HL-60 (cell line): ENCODE data around the gene IMMP2L.

Experiments
- GABPA ChIP-seq: IDR thresholded peaks from 2 replicates; pipeline ENCODE4 v1.6.1; 2012; ENCODE audit warnings: low read depth
- POLR2AphosphoS5 ChIP-seq: IDR thresholded peaks from 2 replicates; pipeline ENCODE4 v1.6.1; 2012; ENCODE audit warnings: low read depth
- REST ChIP-seq: IDR thresholded peaks from 2 replicates; pipeline ENCODE4 v1.6.1; 2012; ENCODE audit warnings: low read depth; ENCODE audit not compliant: insufficient replicate concordance
- SPI1 ChIP-seq: IDR thresholded peaks from 2 replicates; pipeline ENCODE4 v1.6.1; 2012; ENCODE audit warnings: low read depth, mild to moderate bottlenecking, borderline replicate concordance
- TF ChIP-seq, protein P1 (sequence below): IDR thresholded peaks from one replicate; pipeline ENCODE4 v1.5.1; 2011; ENCODE audit warnings: low read length, control low read depth, inconsistent platforms; ENCODE audit not compliant: insufficient read depth

- TF ChIP-seq, protein P1, sequence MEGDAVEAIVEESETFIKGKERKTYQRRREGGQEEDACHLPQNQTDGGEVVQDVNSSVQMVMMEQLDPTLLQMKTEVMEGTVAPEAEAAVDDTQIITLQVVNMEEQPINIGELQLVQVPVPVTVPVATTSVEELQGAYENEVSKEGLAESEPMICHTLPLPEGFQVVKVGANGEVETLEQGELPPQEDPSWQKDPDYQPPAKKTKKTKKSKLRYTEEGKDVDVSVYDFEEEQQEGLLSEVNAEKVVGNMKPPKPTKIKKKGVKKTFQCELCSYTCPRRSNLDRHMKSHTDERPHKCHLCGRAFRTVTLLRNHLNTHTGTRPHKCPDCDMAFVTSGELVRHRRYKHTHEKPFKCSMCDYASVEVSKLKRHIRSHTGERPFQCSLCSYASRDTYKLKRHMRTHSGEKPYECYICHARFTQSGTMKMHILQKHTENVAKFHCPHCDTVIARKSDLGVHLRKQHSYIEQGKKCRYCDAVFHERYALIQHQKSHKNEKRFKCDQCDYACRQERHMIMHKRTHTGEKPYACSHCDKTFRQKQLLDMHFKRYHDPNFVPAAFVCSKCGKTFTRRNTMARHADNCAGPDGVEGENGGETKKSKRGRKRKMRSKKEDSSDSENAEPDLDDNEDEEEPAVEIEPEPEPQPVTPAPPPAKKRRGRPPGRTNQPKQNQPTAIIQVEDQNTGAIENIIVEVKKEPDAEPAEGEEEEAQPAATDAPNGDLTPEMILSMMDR = no peak
- TF ChIP-seq GABPA (no peak), POLR2AphosphoS5 (no peak), REST (no peak), SPI1 (no peak)
Measured at GRCh38 chr7:110650328-110650727, 912.0 kb downstream of the IMMP2L start.
